PC-9 (cell line): ENCODE measurements around the gene NUDT11. TPM values are rescaled to one million over a fixed set of nuclear protein-coding genes. Genes with fewer than 3 reads are reported as not detected.
"Not testable (repeated sequence)": the region's sequence is repeated elsewhere in the genome, so short reads cannot be mapped to it uniquely, and the experiment has no call there.

Experiments used
- Bru-seq: library from RNA; stranded (reverse); fragments of 400-500 nt; gene quantifications from one replicate; lab custom pipeline; 2021; lab: Mats Ljungman, UMichigan
- BruChase-seq, 2 experiments: library from RNA; stranded (reverse); fragments of 400-500 nt; gene quantifications; one replicate each; lab custom pipeline; 2021; lab: Mats Ljungman, UMichigan
- BruUV-seq: library from RNA; stranded (reverse); fragments of 400-500 nt; replicated peaks from 2 replicates; lab custom pipeline; 2021; lab: Mats Ljungman, UMichigan
- CTCF ChIA-PET: fragments of 300-600 bp; sonication (Branson Sonifier 250); formaldehyde crosslinking; loops from one replicate; lab custom pipeline; 2022; ENCODE audit warnings: antibody characterized with exemption; lab: Charles Lee
- POLR2A ChIA-PET: fragments of 300-600 bp; sonication (Branson Sonifier 250); formaldehyde crosslinking; loops from one replicate; lab custom pipeline; 2022; ENCODE audit warnings: antibody characterized with exemption; ENCODE audit not compliant: unreplicated experiment; lab: Charles Lee
- DNase-seq, 2 experiments: peaks; one replicate each; pipeline versions ENCODE4 v3.0.0 to v3.0.0-alpha.2; 2015 to 2022; ENCODE audit warnings: mixed read lengths in 1 of 2
- H2AFZ ChIP-seq: fragments of 200-600 bp; sonication (generic); 2 replicates; pipeline ENCODE4 v1.8.1; 2017; ENCODE audit warnings: antibody characterized with exemption
- H3F3A ChIP-seq: fragments of 200-600 bp; sonication (generic); 2 replicates; pipeline ENCODE4 v1.8.1; 2017; ENCODE audit warnings: antibody characterized with exemption, mild to moderate bottlenecking, low read depth; ENCODE audit not compliant: insufficient read depth
- H3K27ac ChIP-seq: fragments of 200-600 bp; sonication (generic); 2 replicates; pipeline ENCODE4 v1.6.1; 2016; ENCODE audit warnings: mixed run types
- H3K27me3 ChIP-seq: fragments of 200-600 bp; sonication (generic); 2 replicates; pipeline ENCODE4 v1.6.1; 2016; ENCODE audit warnings: low read depth, mixed run types; ENCODE audit not compliant: insufficient read depth
- H3K36me3 ChIP-seq: fragments of 200-600 bp; sonication (generic); 2 replicates; pipeline ENCODE4 v1.6.1; 2016; ENCODE audit warnings: low read depth, mixed run types
- H3K4me1 ChIP-seq: fragments of 200-600 bp; sonication (generic); replicated peaks from 2 replicates; pipeline ENCODE4 v1.6.1; 2016; ENCODE audit warnings: mixed run types; ENCODE audit not compliant: insufficient read depth
- H3K4me2 ChIP-seq: fragments of 200-600 bp; sonication (generic); 2 replicates; pipeline ENCODE4 v1.6.1; 2017; ENCODE audit warnings: mixed run types
- H3K4me3 ChIP-seq: fragments of 200-600 bp; sonication (generic); 2 replicates; pipeline ENCODE4 v1.6.1; 2016; ENCODE audit warnings: mixed run types
- H3K79me2 ChIP-seq: fragments of 200-600 bp; sonication (generic); 2 replicates; pipeline ENCODE4 v1.6.1; 2017; ENCODE audit warnings: low read depth, mixed run types
- H3K9me2 ChIP-seq: fragments of 200-600 bp; sonication (generic); 2 replicates; pipeline ENCODE4 v1.8.1; 2017; ENCODE audit warnings: mild to moderate bottlenecking; ENCODE audit not compliant: insufficient read depth
- H3K9me3 ChIP-seq: fragments of 200-600 bp; sonication (generic); 2 replicates; pipeline ENCODE4 v1.8.1; 2016; ENCODE audit warnings: low read depth; ENCODE audit not compliant: insufficient read depth
- H4K20me1 ChIP-seq: fragments of 200-600 bp; sonication (generic); 2 replicates; pipeline ENCODE4 v1.8.1; 2017; ENCODE audit not compliant: insufficient read depth
- EZH2 ChIP-seq: fragments of 200-600 bp; sonication (generic); IDR thresholded peaks from 2 replicates; pipeline ENCODE4 v1.8.0; 2017; ENCODE audit warnings: antibody characterized with exemption, low read depth
- intact Hi-C: fragments of 100-400 bp; cut with micrococcal nuclease; formaldehyde crosslinking; loops from one replicate; pipeline ENCODE4 v1.10.0; 2022; ENCODE audit not compliant: unreplicated experiment
- long read RNA-seq: library from polyadenylated mRNA; stranded (forward); transcript quantifications from one replicate; pipeline ENCODE4 v2.0.0, GENCODE V29; 2022
- total RNA-seq: library from RNA; stranded (reverse); gene quantifications from 2 replicates; pipeline ENCODE4 v1.2.3, GENCODE V29; 2021
- TF ChIP-seq, protein P1 (sequence below): fragments of 200-600 bp; sonication (generic); conservative IDR thresholded peaks from 2 replicates; pipeline ENCODE4 v1.6.1; 2017; ENCODE audit warnings: mixed run types, antibody characterized with exemption, mild to moderate bottlenecking, moderate library complexity

NUDT11 gene
- not detected in 2 replicates for total RNA-seq
- Bru-seq, nascent RNA, result percentile 15 among the genes with signal in this experiment
- BruChase-seq, experiment 1, labeled RNA remaining after a 2-hour chase, result not detected
- BruChase-seq, experiment 2, labeled RNA remaining after a 6-hour chase, result not detected
- long read RNA-seq, result 0 reads

DNA sequence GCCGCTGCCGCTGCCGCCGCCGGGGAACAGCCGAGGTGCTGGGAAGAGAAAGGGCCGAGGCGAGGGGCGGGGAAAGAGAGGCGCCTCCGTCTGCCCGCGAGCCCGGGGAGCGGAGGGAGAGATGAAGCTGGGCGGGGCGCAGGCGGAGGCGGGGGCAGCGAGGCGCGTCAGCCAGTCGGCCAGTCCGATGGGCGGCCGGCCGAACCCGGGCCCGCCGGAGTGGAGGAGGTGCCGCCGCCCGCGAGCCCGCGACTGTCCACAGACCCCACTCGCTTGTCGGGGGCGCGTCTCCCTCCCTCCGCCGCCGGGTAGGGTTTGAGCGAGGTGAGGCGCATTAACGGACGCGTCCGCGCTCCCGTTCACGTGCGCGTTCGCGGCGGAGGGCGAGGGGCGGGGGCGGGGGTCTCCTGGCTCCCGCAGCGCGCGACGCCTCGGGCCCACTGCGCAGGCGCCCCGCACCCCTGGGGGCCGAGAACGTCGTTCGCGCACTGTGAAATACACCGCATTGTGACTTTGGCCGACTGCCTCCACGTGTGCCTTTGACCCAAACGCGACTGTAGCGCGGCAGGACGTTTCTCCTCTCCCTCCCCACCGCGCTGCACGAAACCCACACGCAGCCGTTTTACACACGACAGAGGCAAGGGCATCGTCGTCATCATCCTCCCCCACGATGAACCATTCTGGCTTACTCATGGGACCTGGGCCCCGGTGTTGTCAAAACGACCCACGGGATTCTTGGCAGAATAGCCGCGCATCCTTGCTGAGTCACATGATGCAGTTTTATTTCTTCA, at the start of gene NUDT11:
TSS of gene NUDT11 (minus strand) at position 92 of the 791 bp plus-strand sequence. CDS start 148 bp downstream, outside the sequence.
- Histone ChIP-seq H3K36me3 (no peaks in the 10 kb centered on the region), H3K79me2 (no peaks in the 10 kb centered on the region), H3K4me3 (no peak within 1 kb of the TSS), H3K27ac (no peak within 1 kb of the TSS), H3K4me2 (no peak within 1 kb of the TSS), H2AFZ (no peak within 1 kb of the TSS), H3K9me3 (no peaks in the 10 kb centered on the region), H3K4me1 (no peaks in the 10 kb centered on the region), H3F3A (no peaks in the 10 kb centered on the region), H4K20me1 (no peaks in the 10 kb centered on the region), H3K9me2 (no peaks in the 10 kb centered on the region), H3K27me3 (no peaks in the 10 kb centered on the region)
- intact Hi-C loops, result no loop called here
- TF ChIP-seq, protein P1, sequence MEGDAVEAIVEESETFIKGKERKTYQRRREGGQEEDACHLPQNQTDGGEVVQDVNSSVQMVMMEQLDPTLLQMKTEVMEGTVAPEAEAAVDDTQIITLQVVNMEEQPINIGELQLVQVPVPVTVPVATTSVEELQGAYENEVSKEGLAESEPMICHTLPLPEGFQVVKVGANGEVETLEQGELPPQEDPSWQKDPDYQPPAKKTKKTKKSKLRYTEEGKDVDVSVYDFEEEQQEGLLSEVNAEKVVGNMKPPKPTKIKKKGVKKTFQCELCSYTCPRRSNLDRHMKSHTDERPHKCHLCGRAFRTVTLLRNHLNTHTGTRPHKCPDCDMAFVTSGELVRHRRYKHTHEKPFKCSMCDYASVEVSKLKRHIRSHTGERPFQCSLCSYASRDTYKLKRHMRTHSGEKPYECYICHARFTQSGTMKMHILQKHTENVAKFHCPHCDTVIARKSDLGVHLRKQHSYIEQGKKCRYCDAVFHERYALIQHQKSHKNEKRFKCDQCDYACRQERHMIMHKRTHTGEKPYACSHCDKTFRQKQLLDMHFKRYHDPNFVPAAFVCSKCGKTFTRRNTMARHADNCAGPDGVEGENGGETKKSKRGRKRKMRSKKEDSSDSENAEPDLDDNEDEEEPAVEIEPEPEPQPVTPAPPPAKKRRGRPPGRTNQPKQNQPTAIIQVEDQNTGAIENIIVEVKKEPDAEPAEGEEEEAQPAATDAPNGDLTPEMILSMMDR, result no peak
- TF ChIP-seq EZH2, result no peak
- POLR2A ChIA-PET, result no interaction called here
- CTCF ChIA-PET, result no interaction called here
- BruUV-seq, result no TSS peak
- no peak for DNase-seq

DNA sequence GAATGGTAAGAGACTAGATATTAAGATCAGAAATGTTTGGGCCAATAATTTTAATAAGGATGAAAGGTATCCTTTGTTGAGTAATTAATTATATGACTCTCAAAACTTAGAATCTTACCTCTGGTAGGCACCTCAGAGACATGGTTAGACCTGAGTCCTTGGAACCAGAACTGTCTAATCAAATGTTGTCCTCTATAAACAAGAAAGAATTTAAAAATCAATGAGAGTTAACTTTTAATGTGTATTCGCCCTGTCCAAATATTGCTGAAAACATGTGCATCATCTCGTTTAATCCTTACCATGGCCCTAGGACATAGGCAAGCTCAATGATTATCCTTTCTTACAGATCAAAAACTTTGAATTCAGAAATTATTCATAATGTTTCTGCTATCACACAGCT, 24.0 kb upstream of the NUDT11 start:
- Histone ChIP-seq H3K36me3 (no peaks in the 10 kb centered on the region), H3K4me1 (no peaks in the 10 kb centered on the region), H3K4me3 (no peak overlapping the region), H3K9me3 (no peaks in the 10 kb centered on the region), H3F3A (no peaks in the 10 kb centered on the region), H3K27me3 (no peaks in the 10 kb centered on the region), H3K4me2 (no peak overlapping the region), H3K79me2 (no peaks in the 10 kb centered on the region), H4K20me1 (no peaks in the 10 kb centered on the region), H2AFZ (no peak overlapping the region), H3K27ac (no peak overlapping the region), H3K9me2 (no peaks in the 10 kb centered on the region)
- intact Hi-C loops, result no loop called here
- CTCF ChIA-PET, result no interaction called here
- POLR2A ChIA-PET, result no interaction called here
- no TSS peak for BruUV-seq
- no peak for TF ChIP-seq EZH2
- TF ChIP-seq, protein P1, result no peak
- no peak for DNase-seq

GRCh38 chrX:51519131-51519530, 22.7 kb upstream of the NUDT11 start:
- CTCF ChIA-PET, H2AFZ ChIP-seq: not testable (repeated sequence)

More at GRCh38 chrX:51519131-51519530, 22.7 kb upstream of the NUDT11 start:
- H3K79me2 ChIP-seq, H3K36me3 ChIP-seq, H3K9me3 ChIP-seq, DNase-seq, H3K4me3 ChIP-seq, H3K27ac ChIP-seq, H3F3A ChIP-seq, H3K27me3 ChIP-seq, H3K4me2 ChIP-seq, intact Hi-C loops, POLR2A ChIA-PET, H3K9me2 ChIP-seq, BruUV-seq, H4K20me1 ChIP-seq, H3K4me1 ChIP-seq: not testable (repeated sequence)
